GM12892 (cell line): Measurements from ENCODE around the gene AGPS.

Experiments
- POLR2A ChIP-seq: IDR thresholded peaks from 2 replicates; pipeline ENCODE4 v1.6.1; 2011; ENCODE audit warnings: low read depth, low read length, control low read depth
- POLR2AphosphoS5 ChIP-seq: IDR thresholded peaks from 2 replicates; pipeline ENCODE4 v1.6.1; 2011; ENCODE audit warnings: low read depth, low read length, control low read depth
- TAF1 ChIP-seq: IDR thresholded peaks from 2 replicates; pipeline ENCODE4 v1.6.1; 2011; ENCODE audit warnings: low read depth, mild to moderate bottlenecking, control low read depth, low read length, borderline replicate concordance

GRCh38 chr2:177559638-177560037, 167.1 kb downstream of the AGPS start:
- TF ChIP-seq POLR2A (no peak), POLR2AphosphoS5 (no peak), TAF1 (no peak)
